Measurements from ENCODE around the gene UBE2U. TPM values are rescaled to one million over a fixed set of nuclear protein-coding genes. Genes with fewer than 3 reads are reported as not detected.

Gene UBE2U
- total RNA-seq, 1 experiment from 2014 or later = not detected

- ChIA-PET POLR2A (no interaction called here), CTCF (no interaction called here), RAD21 (ENCODE audit: low non-redundant PET in 1 of 2, low total read pairs in 2 of 2, uncharacterized antibody in 2 of 2, unreplicated experiment in 2 of 2) (no interaction called here)
- Histone ChIP-seq H3K4me2 (ENCODE audit: low read length) (no peak overlapping the region), H2AFZ (ENCODE audit: low read depth, low read length, poor library complexity, severe bottlenecking) (no peak overlapping the region), H4K20me1 (ENCODE audit: insufficient read depth) (no peaks in the 10 kb centered on the region), H3K4me3 (replicated peaks in 1 of 2; ENCODE audit: low read depth in 1 of 2, low read length in 2 of 2) (no peak overlapping the region), H3K27me3 (ENCODE audit: insufficient read depth, low read length) (no peaks in the 10 kb centered on the region), H3K36me3 (ENCODE audit: control insufficient read depth in 1 of 2, insufficient read depth in 2 of 2, low read length in 2 of 2) (no peaks in the 10 kb centered on the region), H3K27ac (ENCODE audit: low read depth, low read length) (no peak overlapping the region), H3K9me3 (ENCODE audit: control insufficient read depth in 1 of 2, insufficient read depth in 1 of 2, low read depth in 1 of 2, low read length in 2 of 2) (no peaks in the 10 kb centered on the region), H3K4me1 (ENCODE audit: control insufficient read depth in 1 of 2, insufficient read depth in 2 of 2, low read length in 2 of 2) (peaks cover 0 to 9% of the 10 kb centered on the region in 2 experiments; a peak in 2 of 4 replicates), H3K9me2 (ENCODE audit: insufficient read depth) (no peaks in the 10 kb centered on the region), H3K9ac (ENCODE audit: low read length) (no peak overlapping the region), H3K79me2 (ENCODE audit: insufficient read depth, low read length) (no peaks in the 10 kb centered on the region)
- ATAC-seq = no peak
- intact Hi-C loops (cut with micrococcal nuclease) = no loop called here
- DNase-seq (ENCODE audit: low read depth, low spot score) = no peak
- BruUV-seq (replicated peaks) = no TSS peak
- TF ChIP-seq SRF (IDR thresholded peaks at IDR 0.05; ENCODE audit: low read depth) = no peak
- no peak for TF ChIP-seq RAD21 (IDR thresholded peaks at IDR 0.05; ENCODE audit: low read depth)
- no peak for TF ChIP-seq ZNF274 (IDR thresholded peaks at IDR 0.05; ENCODE audit: low read depth, low read length)
- TF ChIP-seq, protein P1, sequence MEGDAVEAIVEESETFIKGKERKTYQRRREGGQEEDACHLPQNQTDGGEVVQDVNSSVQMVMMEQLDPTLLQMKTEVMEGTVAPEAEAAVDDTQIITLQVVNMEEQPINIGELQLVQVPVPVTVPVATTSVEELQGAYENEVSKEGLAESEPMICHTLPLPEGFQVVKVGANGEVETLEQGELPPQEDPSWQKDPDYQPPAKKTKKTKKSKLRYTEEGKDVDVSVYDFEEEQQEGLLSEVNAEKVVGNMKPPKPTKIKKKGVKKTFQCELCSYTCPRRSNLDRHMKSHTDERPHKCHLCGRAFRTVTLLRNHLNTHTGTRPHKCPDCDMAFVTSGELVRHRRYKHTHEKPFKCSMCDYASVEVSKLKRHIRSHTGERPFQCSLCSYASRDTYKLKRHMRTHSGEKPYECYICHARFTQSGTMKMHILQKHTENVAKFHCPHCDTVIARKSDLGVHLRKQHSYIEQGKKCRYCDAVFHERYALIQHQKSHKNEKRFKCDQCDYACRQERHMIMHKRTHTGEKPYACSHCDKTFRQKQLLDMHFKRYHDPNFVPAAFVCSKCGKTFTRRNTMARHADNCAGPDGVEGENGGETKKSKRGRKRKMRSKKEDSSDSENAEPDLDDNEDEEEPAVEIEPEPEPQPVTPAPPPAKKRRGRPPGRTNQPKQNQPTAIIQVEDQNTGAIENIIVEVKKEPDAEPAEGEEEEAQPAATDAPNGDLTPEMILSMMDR (IDR thresholded peaks at IDR 0.05 in 2 of 3, conservative IDR thresholded peaks at IDR 0.05 in 1 of 3; ENCODE audit: borderline replicate concordance in 1 of 3, insufficient read depth in 1 of 3, low read depth in 2 of 3, low read length in 2 of 3) = no peak
- no peak for TF ChIP-seq JUND (IDR thresholded peaks at IDR 0.05)
- TF ChIP-seq, protein P2, sequence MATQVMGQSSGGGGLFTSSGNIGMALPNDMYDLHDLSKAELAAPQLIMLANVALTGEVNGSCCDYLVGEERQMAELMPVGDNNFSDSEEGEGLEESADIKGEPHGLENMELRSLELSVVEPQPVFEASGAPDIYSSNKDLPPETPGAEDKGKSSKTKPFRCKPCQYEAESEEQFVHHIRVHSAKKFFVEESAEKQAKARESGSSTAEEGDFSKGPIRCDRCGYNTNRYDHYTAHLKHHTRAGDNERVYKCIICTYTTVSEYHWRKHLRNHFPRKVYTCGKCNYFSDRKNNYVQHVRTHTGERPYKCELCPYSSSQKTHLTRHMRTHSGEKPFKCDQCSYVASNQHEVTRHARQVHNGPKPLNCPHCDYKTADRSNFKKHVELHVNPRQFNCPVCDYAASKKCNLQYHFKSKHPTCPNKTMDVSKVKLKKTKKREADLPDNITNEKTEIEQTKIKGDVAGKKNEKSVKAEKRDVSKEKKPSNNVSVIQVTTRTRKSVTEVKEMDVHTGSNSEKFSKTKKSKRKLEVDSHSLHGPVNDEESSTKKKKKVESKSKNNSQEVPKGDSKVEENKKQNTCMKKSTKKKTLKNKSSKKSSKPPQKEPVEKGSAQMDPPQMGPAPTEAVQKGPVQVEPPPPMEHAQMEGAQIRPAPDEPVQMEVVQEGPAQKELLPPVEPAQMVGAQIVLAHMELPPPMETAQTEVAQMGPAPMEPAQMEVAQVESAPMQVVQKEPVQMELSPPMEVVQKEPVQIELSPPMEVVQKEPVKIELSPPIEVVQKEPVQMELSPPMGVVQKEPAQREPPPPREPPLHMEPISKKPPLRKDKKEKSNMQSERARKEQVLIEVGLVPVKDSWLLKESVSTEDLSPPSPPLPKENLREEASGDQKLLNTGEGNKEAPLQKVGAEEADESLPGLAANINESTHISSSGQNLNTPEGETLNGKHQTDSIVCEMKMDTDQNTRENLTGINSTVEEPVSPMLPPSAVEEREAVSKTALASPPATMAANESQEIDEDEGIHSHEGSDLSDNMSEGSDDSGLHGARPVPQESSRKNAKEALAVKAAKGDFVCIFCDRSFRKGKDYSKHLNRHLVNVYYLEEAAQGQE (IDR thresholded peaks at IDR 0.05; ENCODE audit: low read depth) = no peak
- no peak for TF ChIP-seq SP1 (IDR thresholded peaks at IDR 0.05; ENCODE audit: low read depth)
- no peak for TF ChIP-seq ZBTB33 (IDR thresholded peaks at IDR 0.05; ENCODE audit: extremely low read depth, insufficient replicate concordance, low read length)
- TF ChIP-seq POLR2A (IDR thresholded peaks at IDR 0.05; ENCODE audit: borderline replicate concordance, extremely low read depth, insufficient read depth, insufficient read length) = no peak
- no peak for TF ChIP-seq EGR1 (IDR thresholded peaks at IDR 0.05; ENCODE audit: low read depth)
- TF ChIP-seq YY1 (IDR thresholded peaks at IDR 0.05; ENCODE audit: extremely low read depth, insufficient replicate concordance, low read depth, low read length) = no peak
- no peak for TF ChIP-seq CEBPB (IDR thresholded peaks at IDR 0.05; ENCODE audit: low read depth)
- TF ChIP-seq TCF7L2 (IDR thresholded peaks at IDR 0.05; ENCODE audit: borderline replicate concordance, extremely low read depth, insufficient read depth, insufficient read length) = no peak
- TF ChIP-seq ZFX (IDR thresholded peaks at IDR 0.05) = no peak
- TF ChIP-seq ATF3 (IDR thresholded peaks at IDR 0.05) = no peak
Observed at GRCh38 chr1:64220241-64220640, 16.8 kb downstream of the UBE2U start.
